HG03039 (cell line): Measurements from ENCODE around the gene DIAPH1.
A peak's percentile ranks its signal among the peaks of the same experiment; 100 is the strongest.

Experiments
- ATAC-seq: cut with Tn5 transposase; IDR thresholded peaks from one replicate; pipeline ENCODE4 v1.9.1; 2021; ENCODE audit warnings: mild to moderate bottlenecking, moderate library complexity; ENCODE audit not compliant: unreplicated experiment

The DIAPH1 gene

DNA sequence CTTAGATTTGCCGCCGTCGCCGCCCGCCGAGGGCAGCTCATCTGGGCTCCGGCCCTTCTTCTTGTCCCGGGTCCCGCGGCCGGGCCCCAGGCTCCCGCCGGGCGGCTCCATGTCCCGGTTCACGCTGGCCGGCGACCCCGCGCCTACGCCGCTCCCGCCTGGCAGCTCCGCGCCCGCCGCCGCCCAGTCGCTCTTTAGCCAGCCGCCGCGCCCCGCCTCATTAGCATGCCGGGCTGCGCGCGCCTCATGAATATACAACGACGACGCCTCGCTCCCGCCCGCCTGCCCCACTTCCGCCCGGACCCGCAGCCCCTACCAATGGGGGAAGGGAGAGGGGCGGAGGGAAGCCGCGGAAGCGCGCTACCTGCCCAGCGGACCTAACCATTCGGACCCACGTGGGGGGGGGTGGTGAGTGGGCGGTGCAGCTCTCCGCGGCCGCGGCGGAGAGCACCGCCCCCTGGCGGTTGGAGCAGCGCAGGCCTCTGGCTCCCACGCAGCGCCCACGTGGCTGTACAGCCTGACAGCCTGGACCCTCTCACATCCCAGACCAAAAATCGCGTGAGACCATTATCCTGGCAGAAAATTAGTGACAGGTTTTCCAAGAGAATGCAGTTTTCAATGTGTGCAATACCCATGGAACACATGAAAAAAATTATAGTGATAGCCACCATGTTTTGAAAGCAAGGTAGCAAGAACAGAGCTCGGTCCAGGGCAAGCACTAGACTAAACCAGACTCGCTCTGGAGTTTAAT is at the start of gene DIAPH1:
DIAPH1 (minus strand) TSS at position 197 of the 751 bp plus-strand sequence; CDS start at position 111, 86 bp downstream.
- peak; percentile 77 for ATAC-seq

DNA sequence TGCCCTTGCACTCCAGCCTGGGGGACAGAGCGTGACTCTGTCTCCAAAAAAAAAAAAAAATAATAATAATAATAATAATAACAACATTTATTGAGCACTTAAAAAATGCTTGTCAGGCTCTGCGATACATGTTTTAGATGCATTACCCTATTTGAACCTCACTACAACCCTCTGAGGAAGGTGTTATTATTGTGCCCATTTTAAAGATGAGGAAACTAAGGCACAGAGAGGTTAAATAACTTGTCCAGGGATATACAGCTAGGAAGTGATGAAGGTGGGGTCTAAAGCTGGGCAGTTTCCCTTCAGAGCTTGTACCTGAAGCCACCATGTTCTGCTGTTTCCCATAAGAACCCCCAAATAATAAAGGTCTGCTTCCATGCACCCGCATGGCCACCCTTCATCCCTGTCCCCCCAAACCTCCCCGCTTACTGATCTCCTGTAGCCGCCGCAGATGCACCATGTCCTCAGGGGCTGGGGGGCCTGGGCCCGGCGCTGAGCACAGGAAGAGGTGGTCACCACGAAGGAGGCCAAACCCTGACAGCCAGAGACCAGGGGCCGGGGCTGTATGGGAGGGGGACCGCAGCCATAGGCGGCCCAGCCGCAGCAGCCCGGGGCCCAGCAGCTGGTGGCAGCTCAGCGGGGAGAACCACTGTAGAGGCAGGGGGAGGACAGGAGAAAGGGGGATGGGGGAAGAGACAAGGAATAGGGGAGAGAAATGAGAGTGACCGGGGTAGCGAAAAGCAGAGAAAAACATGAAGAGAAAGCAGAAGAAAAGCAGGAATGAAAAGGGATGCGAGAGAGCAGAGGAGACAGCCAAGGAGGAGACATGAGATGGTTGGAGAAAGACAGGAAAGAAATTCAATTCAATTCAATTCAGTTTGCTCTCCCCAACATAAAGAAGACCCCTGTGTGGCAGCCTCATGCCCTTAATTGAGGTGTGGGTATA is 47.5 kb upstream of the DIAPH1 start:
- ATAC-seq, result no peak

DNA sequence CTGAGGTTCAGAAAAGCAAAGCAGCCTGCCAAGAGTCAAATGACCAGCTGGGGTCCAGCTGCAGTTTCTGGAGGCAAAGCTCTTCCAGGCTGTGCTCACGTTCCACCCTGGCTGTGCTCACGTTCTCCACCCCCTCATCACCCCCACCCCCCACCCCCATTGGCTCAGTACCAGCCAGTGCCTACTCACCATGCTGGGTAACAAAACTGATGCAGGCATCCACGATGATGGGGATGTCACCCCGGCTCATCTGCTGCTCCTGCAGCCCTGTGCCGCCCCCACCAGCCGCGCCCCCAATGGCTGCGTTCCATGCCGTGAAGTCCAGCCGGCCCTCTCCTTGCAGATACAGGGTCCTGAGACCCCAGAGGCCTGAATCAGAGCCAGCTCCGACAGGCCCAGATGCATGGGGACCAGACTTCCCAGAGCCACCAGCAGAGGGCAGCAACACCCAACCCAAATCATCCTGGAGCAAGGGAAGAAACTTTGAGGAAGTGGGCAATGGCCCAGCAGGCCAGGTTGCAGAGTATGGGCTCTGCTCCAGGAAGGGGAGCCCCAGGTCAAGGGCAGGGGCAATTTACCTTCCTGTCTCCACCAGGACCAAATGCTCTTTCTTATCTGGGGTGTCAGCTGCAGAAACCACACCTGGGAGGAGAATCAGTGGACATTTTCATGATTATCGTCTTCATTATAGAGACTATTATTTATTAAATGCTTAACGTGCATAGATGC is 46.1 kb upstream of the DIAPH1 start:
- ATAC-seq, result peak; percentile 87

DNA sequence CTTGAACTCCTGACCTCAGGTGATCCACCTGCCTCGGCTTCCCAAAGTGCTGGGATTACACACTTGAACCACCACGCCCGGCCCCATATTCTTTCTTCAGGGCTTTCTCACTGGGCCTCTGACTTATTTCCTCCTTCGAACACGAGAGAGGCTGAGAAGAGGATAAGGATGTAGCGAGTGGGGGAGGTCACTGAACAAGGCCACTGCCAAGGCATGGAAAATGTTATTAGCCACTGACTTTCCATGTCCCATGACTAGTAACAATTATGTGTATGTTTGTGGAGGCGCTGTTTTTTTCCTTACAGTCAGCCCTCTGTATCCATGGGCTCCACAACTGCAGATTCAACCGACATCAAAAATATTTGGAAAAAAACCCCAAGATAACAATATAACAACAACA is 44.7 kb upstream of the DIAPH1 start:
- no peak for ATAC-seq

DNA sequence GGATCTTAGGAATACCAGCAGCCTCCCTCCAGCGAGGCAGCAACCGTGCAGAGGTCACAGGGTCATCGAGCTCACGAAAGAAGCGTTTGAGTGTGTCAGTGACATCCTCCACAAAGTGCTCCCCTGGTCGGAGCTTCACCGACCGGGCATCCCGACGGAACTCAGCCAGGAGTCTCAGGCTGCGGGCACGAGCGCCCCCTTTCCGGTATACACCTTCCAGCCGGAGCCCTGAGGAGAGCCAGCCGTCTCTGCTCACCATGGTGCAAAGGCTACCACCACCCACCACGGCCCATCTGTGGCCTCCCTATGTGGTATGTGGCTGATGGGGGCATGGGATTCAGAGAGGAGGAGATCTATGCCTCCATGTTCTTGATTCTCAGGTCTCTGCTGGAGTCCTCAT is 43.2 kb upstream of the DIAPH1 start:
- ATAC-seq, result no peak

DNA sequence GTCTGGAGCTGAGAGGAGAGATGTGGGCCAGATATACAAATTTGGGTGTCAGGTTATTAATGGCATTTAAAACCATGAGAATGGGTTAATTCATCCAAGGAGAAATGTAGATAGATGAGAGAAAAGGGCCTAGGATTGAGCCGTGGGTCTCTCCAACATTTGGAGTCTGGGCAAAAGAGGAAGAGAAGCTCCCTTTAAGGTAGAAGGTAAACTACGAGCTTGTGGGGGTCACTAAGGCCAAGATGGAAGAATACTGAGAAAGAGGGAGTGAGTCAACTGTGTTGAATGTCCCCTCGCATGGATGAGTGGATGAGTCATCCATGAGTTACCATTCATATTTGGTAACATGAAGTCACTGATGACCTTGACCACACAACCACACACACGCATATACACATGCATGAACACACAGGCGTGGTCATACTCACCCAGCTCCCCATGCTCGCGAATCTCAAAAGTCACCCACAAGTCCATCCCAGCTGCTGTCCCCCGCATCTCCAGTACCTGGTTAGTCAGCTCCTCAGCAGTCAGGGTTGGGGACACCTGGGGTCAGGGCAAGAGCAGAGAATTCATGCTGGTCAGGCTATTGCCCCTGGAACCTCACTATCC is 39.2 kb upstream of the DIAPH1 start:
- ATAC-seq, result peak; percentile 41

DNA sequence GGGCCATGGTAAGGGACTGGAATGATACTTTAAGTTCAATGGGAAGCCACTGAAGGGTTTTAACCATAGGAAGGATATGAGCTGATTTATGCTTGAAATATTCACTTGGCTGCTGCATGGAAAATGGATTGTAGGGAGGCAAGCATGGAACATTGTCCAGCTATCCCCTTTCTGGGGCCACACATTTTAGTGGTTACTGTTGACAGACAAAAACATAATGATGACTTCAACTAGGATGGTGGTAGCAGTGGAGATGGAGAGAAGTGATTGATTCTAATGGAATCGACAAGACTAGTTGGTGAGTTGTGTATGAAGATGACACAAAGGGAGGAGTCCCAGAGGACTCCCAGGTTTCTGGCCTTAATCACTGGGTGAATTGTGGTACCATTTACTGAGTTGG is 38.6 kb upstream of the DIAPH1 start:
- no peak for ATAC-seq

DNA sequence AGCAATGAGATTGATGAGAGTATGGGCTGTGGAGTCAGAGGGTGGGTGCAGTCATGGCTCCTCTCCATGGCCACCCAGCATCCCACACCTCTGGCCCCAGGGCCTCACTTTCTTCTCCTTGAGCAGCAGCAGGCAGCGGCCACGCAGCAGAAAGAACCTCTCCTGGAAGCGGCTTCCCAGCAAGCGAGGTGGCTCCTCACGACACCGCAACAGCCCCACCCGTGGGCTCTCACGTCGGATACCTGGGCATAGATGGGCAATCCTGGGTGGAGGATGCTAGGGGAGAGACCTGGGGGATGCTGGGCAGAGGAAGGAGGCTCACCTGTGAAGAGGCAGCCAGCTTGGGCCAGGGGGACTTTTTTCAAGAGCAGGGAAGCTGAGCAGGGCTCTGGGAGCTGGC is 37.6 kb upstream of the DIAPH1 start:
- no peak for ATAC-seq

DNA sequence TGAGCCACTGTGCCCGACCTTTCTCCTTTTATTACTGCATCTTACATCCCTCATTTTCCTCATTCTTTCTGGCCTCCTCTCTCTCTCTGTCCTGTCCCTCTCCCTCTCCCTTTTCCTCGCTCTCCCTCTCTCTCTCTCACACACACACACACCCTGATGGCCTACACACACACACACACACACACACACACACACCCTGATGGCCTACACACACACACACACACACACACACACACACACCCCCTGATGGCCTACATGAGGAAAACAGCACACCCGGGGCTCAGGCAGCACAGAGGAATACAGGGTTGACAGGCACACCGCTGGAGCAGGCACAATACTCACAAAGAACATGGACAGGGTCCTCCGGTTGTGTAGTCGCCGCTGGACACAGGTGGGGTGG is 36.2 kb upstream of the DIAPH1 start:
- ATAC-seq, result no peak

DNA sequence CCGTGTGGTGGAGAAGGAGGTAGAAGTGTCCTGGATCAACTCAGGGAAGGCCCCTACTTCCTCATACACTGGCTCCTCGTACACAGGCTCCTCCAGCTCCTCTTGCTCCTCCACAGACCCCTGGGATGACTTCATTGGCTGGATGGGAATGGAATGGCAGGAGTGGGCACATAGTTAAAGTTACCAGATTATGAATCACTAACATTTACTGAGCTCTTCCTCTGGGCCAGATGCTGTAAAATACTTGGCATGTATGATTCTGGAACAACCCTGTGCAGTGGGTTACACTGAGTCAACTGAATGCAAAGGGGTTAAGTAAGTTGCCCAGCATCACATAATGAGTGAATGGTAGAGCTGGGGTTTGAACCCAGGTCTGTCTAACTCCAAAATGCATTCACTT is 35.5 kb upstream of the DIAPH1 start:
- ATAC-seq, result no peak

DNA sequence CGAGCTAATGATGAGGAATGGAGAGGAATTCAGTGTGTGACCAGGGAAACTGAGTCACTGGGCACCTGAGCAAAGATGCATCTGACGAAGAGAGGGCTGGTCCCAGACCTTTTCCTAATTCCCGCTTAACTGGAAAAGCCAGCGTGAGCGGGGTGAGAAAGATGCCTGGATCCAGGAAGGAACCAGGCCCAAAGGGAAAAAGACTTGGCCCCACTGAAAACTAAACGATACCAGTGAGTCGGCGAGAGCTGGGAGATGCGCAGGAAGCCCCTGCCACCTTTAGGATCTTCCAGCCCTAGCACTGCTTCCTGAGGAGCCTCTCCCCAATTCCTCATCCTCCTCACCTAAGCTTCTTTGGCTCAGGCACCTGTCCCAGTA is 32.9 kb upstream of the DIAPH1 start:
- no peak for ATAC-seq

DNA sequence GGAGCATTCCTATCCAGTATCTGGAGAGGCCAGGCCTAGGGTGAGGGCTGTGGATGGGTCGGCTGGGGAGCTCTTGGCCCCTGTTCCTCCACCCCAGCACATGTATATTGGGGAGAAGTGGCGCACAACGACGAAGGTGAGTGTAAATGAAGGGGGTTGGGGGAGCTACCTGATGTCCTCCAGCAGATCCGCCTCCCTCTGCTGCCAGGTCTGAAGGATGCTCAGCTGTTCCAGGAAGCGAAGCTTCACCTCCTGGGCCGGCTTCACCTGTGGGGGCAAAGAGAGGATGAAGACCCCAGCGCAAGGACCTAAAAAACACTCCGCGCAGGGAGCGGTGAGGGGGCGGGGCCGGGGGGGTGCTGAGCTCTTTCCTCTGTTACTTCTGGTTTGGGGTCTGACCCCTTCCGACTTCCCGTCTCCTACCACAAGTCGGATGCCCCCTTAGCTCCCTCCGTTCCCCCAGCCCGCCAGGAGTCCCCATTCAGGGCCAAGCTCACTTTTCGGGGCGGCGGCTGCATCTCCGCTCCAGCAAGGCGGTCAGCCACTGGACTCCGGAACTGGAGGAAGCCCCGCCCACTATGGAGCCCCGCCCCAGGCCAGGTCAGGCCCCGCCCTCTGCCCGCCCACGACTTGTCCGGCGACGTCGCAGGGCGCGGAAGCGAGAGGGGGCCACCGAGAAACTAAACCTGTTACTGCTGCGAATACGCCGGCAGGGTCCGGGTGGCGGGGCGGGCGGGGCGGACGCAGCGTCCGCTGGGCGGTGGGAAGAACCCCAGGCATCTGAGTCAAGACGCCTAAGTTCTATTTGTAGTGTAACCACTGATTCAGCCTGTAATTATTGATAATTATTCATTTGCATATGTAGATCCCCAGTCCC is 32.3 kb upstream of the DIAPH1 start, which contains the start of gene FCHSD1:
FCHSD1 (minus strand) TSS at position 568 of the 877 bp plus-strand sequence; CDS start at position 518, 50 bp downstream.
- peak; percentile 88 for ATAC-seq

DNA sequence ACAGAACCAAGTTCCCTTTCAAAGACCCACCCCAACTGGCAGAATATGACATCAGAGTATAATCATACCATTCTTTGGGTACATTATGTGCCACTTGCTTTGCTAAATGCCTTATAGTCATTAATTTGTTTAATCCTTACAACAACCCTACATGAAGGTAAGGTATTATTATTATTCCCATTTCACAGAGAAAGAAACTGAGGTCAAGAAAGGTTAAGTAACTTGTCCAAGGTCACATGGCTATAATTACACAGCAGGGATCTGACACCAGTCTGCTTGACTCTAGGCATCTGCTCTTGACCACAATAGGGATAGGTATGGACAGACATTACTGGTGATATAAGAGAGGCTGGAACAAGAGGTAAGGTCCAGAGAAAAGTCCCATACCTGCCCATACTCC is 31.2 kb upstream of the DIAPH1 start:
- ATAC-seq, result no peak

DNA sequence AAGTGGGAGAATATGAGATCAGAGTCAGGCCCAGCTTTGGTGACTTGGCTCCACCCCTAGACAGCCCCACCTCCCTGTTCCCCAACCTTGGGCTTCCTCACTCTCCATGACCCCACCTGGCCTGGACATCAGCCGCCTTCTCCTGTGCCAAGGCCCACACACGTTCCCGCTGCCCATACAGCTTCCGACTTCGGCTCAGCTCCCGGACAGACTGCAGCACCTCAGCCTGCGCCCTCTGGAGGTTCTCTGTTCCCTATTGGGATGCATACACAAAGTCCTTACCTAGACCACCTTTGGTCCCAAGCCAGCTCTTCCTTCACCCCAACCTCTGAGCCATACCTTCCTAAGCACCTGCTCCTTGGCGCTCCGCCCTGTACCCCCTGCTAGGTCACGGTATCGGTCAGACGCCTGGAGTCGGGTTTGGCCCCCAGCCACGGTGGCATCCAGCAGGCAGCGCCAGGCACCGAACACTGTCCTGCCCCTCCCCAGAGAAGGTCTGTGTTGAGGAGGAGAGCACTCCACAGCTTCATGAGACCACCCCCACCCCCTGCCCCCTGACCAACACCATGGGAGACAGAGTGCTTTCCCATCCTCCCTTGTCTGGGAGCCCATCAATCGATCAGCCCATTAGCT is 30.4 kb upstream of the DIAPH1 start:
- no peak for ATAC-seq

DNA sequence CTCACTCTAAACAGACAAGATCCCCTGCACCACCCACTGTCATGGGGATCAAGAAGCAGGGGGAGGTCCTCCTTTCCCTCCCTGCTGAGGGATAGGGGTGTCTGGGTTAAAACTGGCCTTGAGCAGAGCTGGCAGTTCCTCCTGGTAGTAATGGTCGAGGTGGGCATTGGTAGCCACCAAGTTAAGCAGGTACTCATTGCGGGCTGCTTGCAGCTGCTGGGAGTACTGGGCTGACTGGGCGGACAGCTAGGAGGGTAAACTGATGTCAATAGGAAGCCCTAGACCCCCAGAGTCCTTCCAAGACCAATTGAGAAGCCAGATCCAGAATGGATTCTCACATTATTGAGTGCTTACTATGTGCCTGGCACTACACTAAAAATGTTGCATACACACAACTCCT is 29.1 kb upstream of the DIAPH1 start:
- no peak for ATAC-seq

DNA sequence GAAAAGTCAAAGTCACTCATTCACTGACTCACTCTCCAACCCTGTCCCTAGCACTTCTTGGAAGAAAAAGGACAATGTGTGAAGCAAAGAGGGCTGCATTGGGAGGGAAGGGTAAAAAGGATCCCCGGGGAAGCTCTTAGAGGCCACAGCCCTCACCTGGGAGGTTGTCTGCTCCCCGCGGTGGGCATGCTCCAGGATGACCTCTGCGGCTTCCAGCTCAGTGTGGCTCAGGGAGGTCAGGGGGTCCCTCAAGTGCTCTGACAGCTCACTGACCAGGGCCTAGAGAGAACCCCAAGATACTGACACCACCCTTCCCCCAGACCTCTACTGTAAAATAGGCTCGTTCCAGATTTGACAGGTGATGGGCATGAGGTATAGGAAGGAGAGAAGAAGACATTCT is 28.4 kb upstream of the DIAPH1 start:
- no peak for ATAC-seq

DNA sequence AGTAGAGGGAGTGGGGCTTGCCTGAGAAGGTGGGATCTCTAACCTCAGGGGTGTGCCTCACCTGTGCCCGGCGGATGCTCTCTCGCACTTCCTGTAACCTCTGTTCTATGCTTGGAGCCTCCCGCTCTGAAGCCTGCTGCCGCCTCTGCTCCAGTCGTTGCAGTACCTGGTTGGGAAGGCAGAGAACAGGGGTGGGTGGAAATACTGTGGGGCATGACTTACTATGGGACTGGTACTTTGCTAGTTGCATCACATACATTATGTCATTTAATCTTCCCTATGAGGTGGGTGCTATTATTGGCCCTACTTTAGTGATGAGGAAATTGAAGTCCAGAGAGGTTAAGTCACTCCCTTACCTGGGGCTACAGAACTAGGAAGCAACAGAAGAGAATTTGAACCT is 27.2 kb upstream of the DIAPH1 start:
- no peak for ATAC-seq

DNA sequence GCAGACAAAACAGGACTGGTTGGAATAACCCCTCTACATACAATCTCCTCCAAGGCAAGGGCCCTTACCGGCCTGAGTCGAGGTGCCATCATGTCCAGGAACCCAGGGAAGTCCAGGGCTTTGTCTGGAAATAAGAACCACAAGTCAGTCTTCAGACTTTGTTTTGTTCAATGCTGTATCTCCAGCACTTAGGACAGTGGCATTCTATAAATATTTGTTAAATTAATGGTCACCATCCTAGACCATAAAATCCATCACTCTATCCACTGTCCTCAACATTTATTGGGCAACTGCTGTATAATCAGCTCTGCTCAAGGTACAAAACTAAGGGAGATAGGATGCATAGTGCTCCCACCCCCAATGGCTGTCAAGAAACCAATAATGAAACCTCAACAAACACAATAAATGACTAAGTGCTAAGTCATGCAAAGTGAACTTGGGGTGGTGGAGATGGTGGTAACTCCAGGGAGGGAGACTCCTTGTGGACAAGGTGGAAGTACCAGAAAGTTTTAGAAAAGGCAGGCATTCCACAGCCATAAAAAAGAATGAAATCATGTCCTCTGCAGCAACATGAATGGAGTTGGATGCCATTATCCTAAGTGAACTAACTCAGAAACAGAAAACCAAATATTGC is 23.0 kb upstream of the DIAPH1 start:
- peak; percentile 47 for ATAC-seq

DNA sequence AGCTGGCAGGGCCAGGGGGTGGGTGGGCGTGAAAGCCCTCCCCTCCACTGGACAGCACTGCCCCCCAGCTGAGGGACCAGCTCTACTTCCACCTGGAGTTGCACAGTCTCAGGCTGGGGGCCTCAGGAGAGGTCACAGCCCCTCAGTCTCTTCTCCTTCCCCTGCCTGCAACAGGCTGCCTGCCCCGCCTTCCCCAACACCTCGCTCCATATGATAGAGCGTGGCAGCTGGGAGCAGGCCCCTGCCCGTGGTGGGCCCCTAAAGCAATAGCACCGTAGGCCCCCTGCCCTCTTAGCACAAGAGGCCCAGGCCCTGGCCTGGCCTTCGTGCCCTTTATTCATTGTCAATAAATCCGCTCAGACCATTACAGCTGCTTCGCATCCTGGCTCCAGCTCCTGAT is 21.9 kb upstream of the DIAPH1 start:
- ATAC-seq, result no peak
